Measurements from ENCODE around the gene SCAF4.

SCAF4 gene

DNA sequence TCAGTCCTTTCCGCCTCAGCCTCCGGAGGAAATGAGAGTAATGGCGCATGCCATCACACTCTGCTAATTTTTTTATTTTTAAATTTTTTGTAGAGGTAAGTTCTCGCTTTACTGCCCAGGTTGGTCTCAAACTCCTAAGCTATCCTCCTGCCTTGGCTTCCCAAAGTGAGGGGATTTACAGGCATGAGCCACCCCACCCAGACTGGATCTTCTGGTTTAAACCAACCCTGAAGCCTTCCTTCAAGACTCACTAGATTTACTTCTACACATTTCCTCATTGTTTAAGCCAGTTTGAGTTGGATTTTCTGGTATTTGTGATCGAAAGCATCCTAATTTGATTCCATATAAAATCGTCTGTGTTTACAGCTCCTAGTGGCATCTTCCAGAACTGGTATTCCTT lies 23.1 kb upstream of the SCAF4 start:
- TF ChIP-seq, protein P1, sequence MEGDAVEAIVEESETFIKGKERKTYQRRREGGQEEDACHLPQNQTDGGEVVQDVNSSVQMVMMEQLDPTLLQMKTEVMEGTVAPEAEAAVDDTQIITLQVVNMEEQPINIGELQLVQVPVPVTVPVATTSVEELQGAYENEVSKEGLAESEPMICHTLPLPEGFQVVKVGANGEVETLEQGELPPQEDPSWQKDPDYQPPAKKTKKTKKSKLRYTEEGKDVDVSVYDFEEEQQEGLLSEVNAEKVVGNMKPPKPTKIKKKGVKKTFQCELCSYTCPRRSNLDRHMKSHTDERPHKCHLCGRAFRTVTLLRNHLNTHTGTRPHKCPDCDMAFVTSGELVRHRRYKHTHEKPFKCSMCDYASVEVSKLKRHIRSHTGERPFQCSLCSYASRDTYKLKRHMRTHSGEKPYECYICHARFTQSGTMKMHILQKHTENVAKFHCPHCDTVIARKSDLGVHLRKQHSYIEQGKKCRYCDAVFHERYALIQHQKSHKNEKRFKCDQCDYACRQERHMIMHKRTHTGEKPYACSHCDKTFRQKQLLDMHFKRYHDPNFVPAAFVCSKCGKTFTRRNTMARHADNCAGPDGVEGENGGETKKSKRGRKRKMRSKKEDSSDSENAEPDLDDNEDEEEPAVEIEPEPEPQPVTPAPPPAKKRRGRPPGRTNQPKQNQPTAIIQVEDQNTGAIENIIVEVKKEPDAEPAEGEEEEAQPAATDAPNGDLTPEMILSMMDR (IDR thresholded peaks at IDR 0.05; ENCODE audit: borderline replicate concordance, control extremely low read depth, extremely low read depth, insufficient read depth, missing control alignments), result no peak
- in situ Hi-C loops (cut with MboI; ENCODE audit: low sequenced_read_pairs, unreplicated experiment), result no loop called here
- DNase-seq (ENCODE audit: low spot score), result no peak

DNA sequence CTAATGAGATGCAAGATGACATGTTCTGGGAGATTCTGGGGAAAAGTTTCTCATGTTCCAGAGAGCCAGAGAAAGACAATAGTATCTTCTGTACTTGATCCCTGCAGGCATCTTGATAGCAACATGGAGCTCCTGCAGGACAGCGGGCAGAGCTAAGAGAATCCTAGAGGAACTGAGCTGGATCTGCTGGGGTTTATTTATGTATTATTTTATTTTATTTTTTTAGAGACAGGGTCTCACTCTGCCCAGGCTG lies 22.7 kb upstream of the SCAF4 start:
- DNase-seq (ENCODE audit: low spot score), result no peak
- TF ChIP-seq, protein P1 (IDR thresholded peaks at IDR 0.05; ENCODE audit: borderline replicate concordance, control extremely low read depth, extremely low read depth, insufficient read depth, missing control alignments), result no peak
- in situ Hi-C loops (cut with MboI; ENCODE audit: low sequenced_read_pairs, unreplicated experiment), result no loop called here

DNA sequence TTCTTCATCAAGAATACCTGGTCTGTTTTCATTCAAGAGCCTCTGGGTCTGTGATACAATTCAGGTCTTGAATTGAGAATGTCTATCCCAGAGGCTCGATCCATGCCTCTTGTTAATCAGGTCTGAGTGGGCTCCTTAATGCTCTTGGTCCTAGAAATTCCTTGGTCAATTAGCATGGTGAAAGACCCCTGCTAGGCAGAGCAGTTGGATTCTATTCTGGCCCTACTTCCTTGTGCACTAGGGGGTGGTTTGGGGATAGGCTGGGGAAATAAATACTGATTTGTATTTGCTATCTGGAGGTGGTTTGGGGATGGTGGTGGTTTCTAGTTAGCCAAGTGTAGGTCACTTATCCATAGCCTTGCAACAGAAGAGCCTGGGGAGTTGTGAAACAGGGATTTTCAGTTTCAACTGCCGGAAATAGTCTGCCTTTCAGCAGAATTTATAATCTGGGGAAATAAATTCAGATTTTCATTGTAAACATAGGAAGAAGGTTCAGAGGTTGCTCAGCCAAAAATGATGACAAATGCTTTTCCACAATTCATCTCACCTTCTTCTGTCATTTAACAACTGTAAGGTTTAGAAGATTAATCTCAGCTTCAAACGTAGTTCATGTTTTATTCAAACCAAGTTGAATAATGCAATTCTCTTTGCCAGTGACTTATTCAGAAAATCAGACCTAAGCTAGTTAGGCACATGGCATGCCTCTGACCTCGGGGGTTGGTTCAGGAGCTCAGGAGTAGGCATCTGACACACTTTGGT lies 22.2 kb upstream of the SCAF4 start:
- in situ Hi-C loops (cut with MboI; ENCODE audit: low sequenced_read_pairs, unreplicated experiment), result no loop called here
- no peak for DNase-seq (ENCODE audit: low spot score)
- TF ChIP-seq, protein P1 (IDR thresholded peaks at IDR 0.05; ENCODE audit: borderline replicate concordance, control extremely low read depth, extremely low read depth, insufficient read depth, missing control alignments), result no peak

DNA sequence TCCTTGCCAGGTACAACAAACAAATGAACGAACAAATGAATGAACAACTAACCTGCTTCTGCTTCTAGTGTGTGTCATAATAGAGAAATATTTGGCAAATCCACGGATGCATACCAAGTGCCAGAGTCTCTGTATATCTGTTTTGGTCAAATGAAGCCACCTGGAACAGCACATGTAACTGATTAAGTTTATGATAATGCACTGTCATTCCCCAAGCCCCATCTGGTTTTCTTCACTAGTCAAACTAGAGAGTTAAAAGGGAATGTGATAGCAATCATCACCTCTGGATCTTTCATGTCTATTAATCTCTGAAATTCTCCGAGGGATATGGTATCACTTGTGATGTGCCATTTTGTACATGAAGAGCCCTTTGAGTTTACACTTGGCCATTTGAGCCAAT lies 21.0 kb upstream of the SCAF4 start:
- no peak for DNase-seq (ENCODE audit: low spot score)
- TF ChIP-seq, protein P1 (IDR thresholded peaks at IDR 0.05; ENCODE audit: borderline replicate concordance, control extremely low read depth, extremely low read depth, insufficient read depth, missing control alignments), result no peak
- in situ Hi-C loops (cut with MboI; ENCODE audit: low sequenced_read_pairs, unreplicated experiment), result no loop called here

DNA sequence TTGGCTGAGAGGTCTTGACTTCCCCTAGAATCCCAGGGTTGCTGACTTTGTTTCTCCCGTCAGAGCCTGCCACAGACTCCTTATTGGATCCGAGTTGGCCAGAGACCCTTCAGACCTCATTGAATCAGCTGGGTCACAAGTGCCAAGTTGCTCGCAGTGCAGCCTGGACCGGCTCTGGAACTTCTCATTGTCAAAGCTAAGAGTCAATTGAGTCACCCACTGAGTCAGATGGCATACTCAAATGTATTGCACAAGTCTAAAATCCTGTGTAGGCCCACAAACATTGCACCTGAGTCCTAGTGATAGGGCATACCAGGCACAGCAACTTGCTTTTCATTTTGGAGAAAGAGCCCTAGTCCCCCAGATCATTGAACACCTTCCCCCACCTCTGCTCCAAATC lies 20.4 kb upstream of the SCAF4 start:
- DNase-seq (ENCODE audit: low spot score), result no peak
- TF ChIP-seq, protein P1 (IDR thresholded peaks at IDR 0.05; ENCODE audit: borderline replicate concordance, control extremely low read depth, extremely low read depth, insufficient read depth, missing control alignments), result no peak
- in situ Hi-C loops (cut with MboI; ENCODE audit: low sequenced_read_pairs, unreplicated experiment), result no loop called here

DNA sequence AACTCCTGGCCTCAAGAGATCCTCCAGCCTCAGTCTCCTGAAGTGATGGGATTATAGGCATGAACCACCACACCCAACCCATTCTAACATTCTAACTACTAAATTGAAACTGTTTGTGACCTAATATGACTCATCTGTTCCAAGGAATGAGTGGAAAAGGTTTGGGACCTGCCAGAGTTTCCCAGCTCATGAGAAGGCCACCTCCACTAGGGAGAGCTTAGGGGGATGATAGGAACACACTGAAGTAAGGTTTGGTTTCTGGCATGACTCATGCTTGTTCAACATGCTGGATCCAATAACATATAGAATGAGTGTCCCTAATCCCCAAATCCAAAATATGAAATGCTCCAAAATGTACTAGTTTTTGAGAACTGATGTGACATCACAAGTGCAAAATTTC lies 18.9 kb upstream of the SCAF4 start:
- in situ Hi-C loops (cut with MboI; ENCODE audit: low sequenced_read_pairs, unreplicated experiment), result no loop called here
- no peak for DNase-seq (ENCODE audit: low spot score)
- TF ChIP-seq, protein P1 (IDR thresholded peaks at IDR 0.05; ENCODE audit: borderline replicate concordance, control extremely low read depth, extremely low read depth, insufficient read depth, missing control alignments), result no peak
